Thyroid gland (tissue), 4 donors: Measurements from ENCODE around the gene AGO4.

ENCODE experiments used
- POLR2A ChIP-seq, 2 donors: fragments of 450-650 bp; IDR thresholded peaks; one replicate each; pipeline ENCODE4 v1.6.1; 2017; ENCODE audit warnings: antibody characterized with exemption in 2 of 2, mild to moderate bottlenecking in 2 of 2, moderate library complexity in 1 of 2
- TF ChIP-seq, protein P1 (sequence below), 6 experiments: fragments of 200-600 bp in 3 of 6; fragments of 450-650 bp in 3 of 6; sonication (generic) in 3 of 6; IDR thresholded peaks; one replicate each; pipeline ENCODE4 v1.5.1; 2016 to 2019; ENCODE audit warnings: antibody characterized with exemption in 6 of 6, mild to moderate bottlenecking in 2 of 6, inconsistent platforms in 1 of 6, moderate library complexity in 1 of 6

DNA sequence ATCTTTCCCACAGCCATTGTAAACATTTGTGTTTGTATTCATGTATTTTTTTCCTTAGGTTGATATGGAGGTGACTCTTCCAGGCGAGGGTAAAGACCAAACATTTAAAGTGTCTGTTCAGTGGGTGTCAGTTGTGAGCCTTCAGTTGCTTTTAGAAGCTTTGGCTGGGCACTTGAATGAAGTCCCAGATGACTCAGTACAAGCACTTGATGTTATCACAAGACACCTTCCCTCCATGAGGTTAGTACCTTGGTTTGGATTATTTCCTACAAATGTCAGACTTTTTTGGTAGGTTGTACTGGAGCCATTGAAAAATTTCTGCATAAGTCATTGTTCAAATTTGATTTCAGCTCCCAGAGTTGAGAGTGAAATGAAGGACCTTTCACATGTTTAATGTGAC lies 17.4 kb downstream of the AGO4 start:
- TF ChIP-seq, protein P1, sequence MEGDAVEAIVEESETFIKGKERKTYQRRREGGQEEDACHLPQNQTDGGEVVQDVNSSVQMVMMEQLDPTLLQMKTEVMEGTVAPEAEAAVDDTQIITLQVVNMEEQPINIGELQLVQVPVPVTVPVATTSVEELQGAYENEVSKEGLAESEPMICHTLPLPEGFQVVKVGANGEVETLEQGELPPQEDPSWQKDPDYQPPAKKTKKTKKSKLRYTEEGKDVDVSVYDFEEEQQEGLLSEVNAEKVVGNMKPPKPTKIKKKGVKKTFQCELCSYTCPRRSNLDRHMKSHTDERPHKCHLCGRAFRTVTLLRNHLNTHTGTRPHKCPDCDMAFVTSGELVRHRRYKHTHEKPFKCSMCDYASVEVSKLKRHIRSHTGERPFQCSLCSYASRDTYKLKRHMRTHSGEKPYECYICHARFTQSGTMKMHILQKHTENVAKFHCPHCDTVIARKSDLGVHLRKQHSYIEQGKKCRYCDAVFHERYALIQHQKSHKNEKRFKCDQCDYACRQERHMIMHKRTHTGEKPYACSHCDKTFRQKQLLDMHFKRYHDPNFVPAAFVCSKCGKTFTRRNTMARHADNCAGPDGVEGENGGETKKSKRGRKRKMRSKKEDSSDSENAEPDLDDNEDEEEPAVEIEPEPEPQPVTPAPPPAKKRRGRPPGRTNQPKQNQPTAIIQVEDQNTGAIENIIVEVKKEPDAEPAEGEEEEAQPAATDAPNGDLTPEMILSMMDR (IDR thresholded peaks at IDR 0.05): no peak
- no peak for TF ChIP-seq POLR2A (IDR thresholded peaks at IDR 0.05)
